ENCODE data around the gene PKP4. TPM values are rescaled to one million over a fixed set of nuclear protein-coding genes. Genes with fewer than 3 reads are reported as not detected.

PKP4 gene
- total RNA-seq, 1 experiment from 2014 or later: 59.1 TPM

DNA sequence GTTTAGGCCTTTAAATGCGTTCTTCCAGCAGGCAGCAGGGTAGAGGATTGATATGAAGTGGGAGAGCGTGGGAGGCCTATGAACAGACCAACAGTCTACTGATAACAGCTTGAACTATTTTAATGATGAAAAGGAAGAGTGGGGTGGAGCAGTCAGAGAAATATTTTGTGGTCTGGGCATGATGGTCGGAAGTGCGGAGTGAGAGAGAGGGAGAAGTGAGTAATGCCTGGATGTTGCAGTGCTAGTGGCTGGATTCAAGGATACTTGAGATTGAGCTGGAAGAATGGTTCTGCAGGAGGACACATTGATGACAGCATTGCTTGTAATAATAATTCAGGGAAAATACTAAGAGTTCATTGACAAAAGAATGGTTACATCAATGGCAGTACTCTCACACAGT lies 187.4 kb downstream of the PKP4 start:
- Histone ChIP-seq H3K36me3 (ENCODE audit: low read depth) (no peaks in the 10 kb centered on the region), H3K4me3 (no peak overlapping the region), H3K27me3 (ENCODE audit: insufficient read depth, low read depth) (no peaks in the 10 kb centered on the region), H4K20me1 (ENCODE audit: insufficient read depth) (no peaks in the 10 kb centered on the region), H3K4me2 (no peak overlapping the region), H2AFZ (no peak overlapping the region), H3K27ac (no peak overlapping the region), H3K9me3 (ENCODE audit: insufficient read depth, low read depth) (no peaks in the 10 kb centered on the region), H3K79me2 (ENCODE audit: low read depth) (no peaks in the 10 kb centered on the region), H3K4me1 (replicated peaks; ENCODE audit: insufficient read depth) (no peaks in the 10 kb centered on the region), H3K9me2 (ENCODE audit: insufficient read depth) (no peaks in the 10 kb centered on the region), H3F3A (ENCODE audit: insufficient read depth, low read depth) (no peaks in the 10 kb centered on the region)
- DNase-seq: no peak
- intact Hi-C loops (cut with micrococcal nuclease; ENCODE audit: unreplicated experiment): no loop called here
- POLR2A ChIA-PET (ENCODE audit: unreplicated experiment): no interaction called here
- no TSS peak for BruUV-seq (replicated peaks)
- CTCF ChIA-PET: no interaction called here
- TF ChIP-seq EZH2 (IDR thresholded peaks at IDR 0.05; ENCODE audit: low read depth) (no peak), CTCF (conservative IDR thresholded peaks at IDR 0.05) (no peak)

- POLR2A ChIA-PET (ENCODE audit: unreplicated experiment): interaction anchor here (0.6 kb wide), 1 partner anchor 195 kb away, joined by 4 read pairs; no protein-coding TSS in a partner anchor
- no peaks in the 10 kb centered on the region for H3K4me1 ChIP-seq (replicated peaks; ENCODE audit: insufficient read depth)
- CTCF ChIA-PET: no interaction called here
- no peak overlapping the region for H3K4me2 ChIP-seq
- no peak overlapping the region for H3K27ac ChIP-seq
- no peaks in the 10 kb centered on the region for H3K9me3 ChIP-seq (ENCODE audit: insufficient read depth, low read depth)
- no peaks in the 10 kb centered on the region for H3F3A ChIP-seq (ENCODE audit: insufficient read depth, low read depth)
- intact Hi-C loops (cut with micrococcal nuclease; ENCODE audit: unreplicated experiment): no loop called here
- H3K9me2 ChIP-seq (ENCODE audit: insufficient read depth): no peaks in the 10 kb centered on the region
- no TSS peak for BruUV-seq (replicated peaks)
- no peaks in the 10 kb centered on the region for H3K79me2 ChIP-seq (ENCODE audit: low read depth)
- DNase-seq: no peak
- no peaks in the 10 kb centered on the region for H3K27me3 ChIP-seq (ENCODE audit: insufficient read depth, low read depth)
- no peak for TF ChIP-seq CTCF (conservative IDR thresholded peaks at IDR 0.05)
- no peak for TF ChIP-seq EZH2 (IDR thresholded peaks at IDR 0.05; ENCODE audit: low read depth)
- H3K4me3 ChIP-seq: no peak overlapping the region
- H4K20me1 ChIP-seq (ENCODE audit: insufficient read depth): no peaks in the 10 kb centered on the region
- H2AFZ ChIP-seq: no peak overlapping the region
- no peaks in the 10 kb centered on the region for H3K36me3 ChIP-seq (ENCODE audit: low read depth)
Observed at GRCh38 chr2:158645299-158645698, 188.5 kb downstream of the PKP4 start.

- no peaks in the 10 kb centered on the region for H3F3A ChIP-seq (ENCODE audit: insufficient read depth, low read depth)
- no TSS peak for BruUV-seq (replicated peaks)
- TF ChIP-seq CTCF (conservative IDR thresholded peaks at IDR 0.05) (no peak), EZH2 (IDR thresholded peaks at IDR 0.05; ENCODE audit: low read depth) (no peak)
- no peak for DNase-seq
- no peaks in the 10 kb centered on the region for H3K27me3 ChIP-seq (ENCODE audit: insufficient read depth, low read depth)
- H2AFZ ChIP-seq: no peak overlapping the region
- CTCF ChIA-PET: no interaction called here
- H3K9me3 ChIP-seq (ENCODE audit: insufficient read depth, low read depth): no peaks in the 10 kb centered on the region
- no peak overlapping the region for H3K4me2 ChIP-seq
- H3K4me1 ChIP-seq (replicated peaks; ENCODE audit: insufficient read depth): no peaks in the 10 kb centered on the region
- no peaks in the 10 kb centered on the region for H4K20me1 ChIP-seq (ENCODE audit: insufficient read depth)
- H3K79me2 ChIP-seq (ENCODE audit: low read depth): no peaks in the 10 kb centered on the region
- H3K9me2 ChIP-seq (ENCODE audit: insufficient read depth): no peaks in the 10 kb centered on the region
- H3K27ac ChIP-seq: no peak overlapping the region
- no peak overlapping the region for H3K4me3 ChIP-seq
- POLR2A ChIA-PET (ENCODE audit: unreplicated experiment): no interaction called here
- intact Hi-C loops (cut with micrococcal nuclease; ENCODE audit: unreplicated experiment): no loop called here
- no peaks in the 10 kb centered on the region for H3K36me3 ChIP-seq (ENCODE audit: low read depth)
Observed at GRCh38 chr2:158647436-158648231, 190.9 kb downstream of the PKP4 start.

Measured in PC-9 (cell line).